DOHH2 (cell line): ENCODE measurements around the gene CFAP97D1.

Experiments used
- EZH2phosphoT487 ChIP-seq: fragments of 200-600 bp; sonication (generic); IDR thresholded peaks from 2 replicates; pipeline ENCODE4 v1.6.1; 2017; ENCODE audit warnings: borderline replicate concordance, mild to moderate bottlenecking, antibody characterized with exemption, low read length, moderate library complexity, mixed read lengths
- TF ChIP-seq, protein P1 (sequence below): fragments of 200-600 bp; sonication (generic); IDR thresholded peaks from one replicate; pipeline ENCODE4 v1.5.1; 2014; ENCODE audit warnings: antibody characterized with exemption, mild to moderate bottlenecking, low read depth, low read length; ENCODE audit not compliant: poor library complexity, severe bottlenecking

DNA sequence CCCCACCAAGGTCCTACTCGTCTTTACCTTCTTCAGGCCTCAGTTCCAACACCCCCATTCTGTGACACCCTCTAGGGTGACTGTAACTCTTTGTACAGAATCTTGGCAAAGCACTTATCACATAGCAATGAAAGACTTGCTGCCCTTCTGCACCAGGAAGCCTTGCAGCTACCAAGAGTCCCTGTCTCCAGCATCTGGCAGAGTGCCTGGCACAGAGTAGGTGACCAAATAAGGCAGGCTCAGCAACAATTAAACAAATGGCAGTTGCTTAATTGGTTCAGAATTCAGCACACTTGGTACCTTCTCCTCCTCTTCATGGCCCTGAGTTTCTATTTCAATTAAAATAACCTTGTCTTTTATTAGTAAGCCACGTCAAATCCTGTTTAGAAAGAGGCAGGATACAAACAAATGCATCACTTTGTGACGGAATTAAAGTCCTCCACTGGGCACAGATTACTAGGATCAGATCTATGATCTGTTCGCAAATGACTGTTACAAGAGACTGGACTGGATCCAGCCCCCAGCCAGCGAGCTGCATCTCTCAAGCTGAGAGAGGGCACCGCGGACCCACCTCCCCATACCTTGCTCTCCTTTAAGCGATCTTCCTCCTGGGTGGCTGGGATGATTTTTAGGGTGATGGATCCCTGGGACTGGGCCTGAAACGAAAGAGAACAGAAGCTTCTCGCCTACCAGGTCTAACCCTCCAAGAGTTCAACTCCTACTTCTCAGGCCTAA is 43.3 kb downstream of the CFAP97D1 start:
- TF ChIP-seq, protein P1, sequence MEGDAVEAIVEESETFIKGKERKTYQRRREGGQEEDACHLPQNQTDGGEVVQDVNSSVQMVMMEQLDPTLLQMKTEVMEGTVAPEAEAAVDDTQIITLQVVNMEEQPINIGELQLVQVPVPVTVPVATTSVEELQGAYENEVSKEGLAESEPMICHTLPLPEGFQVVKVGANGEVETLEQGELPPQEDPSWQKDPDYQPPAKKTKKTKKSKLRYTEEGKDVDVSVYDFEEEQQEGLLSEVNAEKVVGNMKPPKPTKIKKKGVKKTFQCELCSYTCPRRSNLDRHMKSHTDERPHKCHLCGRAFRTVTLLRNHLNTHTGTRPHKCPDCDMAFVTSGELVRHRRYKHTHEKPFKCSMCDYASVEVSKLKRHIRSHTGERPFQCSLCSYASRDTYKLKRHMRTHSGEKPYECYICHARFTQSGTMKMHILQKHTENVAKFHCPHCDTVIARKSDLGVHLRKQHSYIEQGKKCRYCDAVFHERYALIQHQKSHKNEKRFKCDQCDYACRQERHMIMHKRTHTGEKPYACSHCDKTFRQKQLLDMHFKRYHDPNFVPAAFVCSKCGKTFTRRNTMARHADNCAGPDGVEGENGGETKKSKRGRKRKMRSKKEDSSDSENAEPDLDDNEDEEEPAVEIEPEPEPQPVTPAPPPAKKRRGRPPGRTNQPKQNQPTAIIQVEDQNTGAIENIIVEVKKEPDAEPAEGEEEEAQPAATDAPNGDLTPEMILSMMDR, result no peak
- TF ChIP-seq EZH2phosphoT487, result no peak
